ENCODE data around the gene BRIX1. TPM values are rescaled to one million over a fixed set of nuclear protein-coding genes. Genes with fewer than 3 reads are reported as not detected.

BRIX1 gene
- total RNA-seq, 1 experiment from 2014 or later, result 63.2 TPM

DNA sequence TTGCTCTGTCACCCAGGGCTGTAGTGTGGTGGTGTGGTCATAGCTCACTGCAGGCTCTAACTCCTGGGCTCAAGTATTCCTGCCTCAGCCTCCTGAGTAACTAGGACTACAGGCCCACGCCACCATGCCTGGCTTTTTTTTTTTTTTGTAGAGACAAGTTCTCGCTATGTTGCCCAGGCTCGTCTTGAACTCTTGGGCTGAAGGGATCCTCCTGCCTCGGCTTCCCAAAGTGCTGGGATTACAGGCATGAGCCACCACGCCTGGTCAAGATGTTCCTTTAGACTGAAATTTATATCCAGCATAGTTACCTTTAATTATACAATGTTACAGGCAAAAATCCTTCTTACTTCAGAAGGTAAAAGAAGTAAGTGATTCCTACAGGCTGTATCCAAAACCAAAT lies 12.3 kb downstream of the BRIX1 start:
- peaks cover 47% of the 10 kb centered on the region for H3K79me2 ChIP-seq (ENCODE audit: low read length)
- intact Hi-C loops (cut with micrococcal nuclease), result no loop called here
- POLR2A ChIA-PET (ENCODE audit: unreplicated experiment), result no interaction called here

GRCh38 chr5:34928267-34928666 lies 12.8 kb downstream of the BRIX1 start:
- ChIA-PET POLR2A (ENCODE audit: unreplicated experiment) (no interaction called here), CTCF (no interaction called here)
- Histone ChIP-seq H2AFZ (ENCODE audit: low read length) (no peak overlapping the region), H3F3A (ENCODE audit: low read length, unreplicated experiment) (peaks cover 19% of the 10 kb centered on the region), H3K4me1 (ENCODE audit: insufficient read depth, low read length) (peaks cover 30% of the 10 kb centered on the region), H3K27me3 (ENCODE audit: low read length) (no peaks in the 10 kb centered on the region), H3K4me2 (ENCODE audit: low read length) (peak overlapping the region; percentile 80; the same call in 1 of the 2 replicates), H3K9me2 (replicated peaks; ENCODE audit: low read length) (no peaks in the 10 kb centered on the region), H3K36me3 (ENCODE audit: low read depth, low read length) (peaks cover 33% of the 10 kb centered on the region), H3K9ac (ENCODE audit: low read length) (no peak overlapping the region), H3K9me3 (ENCODE audit: low read length) (no peaks in the 10 kb centered on the region), H4K20me1 (ENCODE audit: low read length) (peaks cover 26% of the 10 kb centered on the region), H3K79me2 (ENCODE audit: low read length) (peaks cover 52% of the 10 kb centered on the region), H3K4me3 (ENCODE audit: low read length) (no peak overlapping the region), H3K27ac (ENCODE audit: low read length) (no peak overlapping the region)
- intact Hi-C loops (cut with micrococcal nuclease), result no loop called here
- ATAC-seq (no peak), DNase-seq (no peak)
- TF ChIP-seq EZH2 (IDR thresholded peaks at IDR 0.05; ENCODE audit: low read length, unreplicated experiment) (no peak), EZH2phosphoT487 (IDR thresholded peaks at IDR 0.05; ENCODE audit: borderline replicate concordance, low read length) (no peak), CTCF (conservative IDR thresholded peaks at IDR 0.05; ENCODE audit: low read depth, low read length) (no peak)
- no TSS peak for BruUV-seq (replicated peaks)

More for the DNA sequence above, 12.3 kb downstream of the BRIX1 start:
- Histone ChIP-seq H3K36me3 (ENCODE audit: low read depth, low read length) (peaks cover 37% of the 10 kb centered on the region), H3F3A (ENCODE audit: low read length, unreplicated experiment) (peaks cover 23% of the 10 kb centered on the region), H3K9me3 (ENCODE audit: low read length) (no peaks in the 10 kb centered on the region), H3K4me3 (ENCODE audit: low read length) (no peak overlapping the region), H3K4me1 (ENCODE audit: insufficient read depth, low read length) (peaks cover 35% of the 10 kb centered on the region), H3K27me3 (ENCODE audit: low read length) (no peaks in the 10 kb centered on the region), H3K9me2 (replicated peaks; ENCODE audit: low read length) (no peaks in the 10 kb centered on the region), H4K20me1 (ENCODE audit: low read length) (peaks cover 27% of the 10 kb centered on the region), H3K9ac (ENCODE audit: low read length) (no peak overlapping the region), H3K4me2 (ENCODE audit: low read length) (no peak overlapping the region), H3K27ac (ENCODE audit: low read length) (no peak overlapping the region), H2AFZ (ENCODE audit: low read length) (no peak overlapping the region)
- TF ChIP-seq EZH2phosphoT487 (IDR thresholded peaks at IDR 0.05; ENCODE audit: borderline replicate concordance, low read length) (no peak), EZH2 (IDR thresholded peaks at IDR 0.05; ENCODE audit: low read length, unreplicated experiment) (no peak), CTCF (conservative IDR thresholded peaks at IDR 0.05; ENCODE audit: low read depth, low read length) (no peak)
- no peak for ATAC-seq
- no peak for DNase-seq
- CTCF ChIA-PET, result no interaction called here
- BruUV-seq (replicated peaks), result no TSS peak

DNA sequence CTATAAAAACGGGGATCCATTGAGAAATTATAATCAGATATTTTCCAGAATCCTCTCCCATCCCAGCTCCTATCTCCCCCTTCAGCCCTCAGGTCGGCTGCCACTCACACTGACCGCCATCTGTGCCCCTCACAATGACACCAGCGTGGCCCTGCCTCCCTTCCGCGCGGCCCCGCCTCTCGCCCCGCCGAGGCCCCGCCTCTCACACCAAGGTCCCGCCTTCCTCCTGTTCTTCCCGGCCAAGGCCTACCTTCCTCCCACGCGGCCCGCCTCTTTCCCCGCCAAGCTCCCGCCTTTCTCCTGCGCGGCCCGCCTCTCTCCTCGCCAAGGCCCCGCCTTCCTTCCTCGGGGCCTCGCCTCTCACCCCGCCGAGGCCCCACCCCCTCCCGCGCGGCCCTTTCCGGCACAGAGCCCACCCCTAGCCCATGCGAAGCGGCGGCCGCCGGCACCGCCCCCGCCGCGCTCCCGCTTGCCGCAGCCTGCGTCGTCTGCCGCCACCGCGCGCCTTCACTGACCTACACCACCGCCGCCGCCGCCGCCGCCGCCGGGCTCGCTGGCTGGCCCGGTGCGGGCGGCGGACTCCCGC lies 13.7 kb downstream of the BRIX1 start, which contains the start of gene DNAJC21:
Gene DNAJC21, plus strand, starts transcription at position 426 of the 586 bp plus-strand sequence. CDS start 261 bp downstream, outside the sequence.
- H3K27me3 ChIP-seq (ENCODE audit: low read length), result no peaks in the 10 kb centered on the region
- peaks cover 21% of the 10 kb centered on the region for H3K4me1 ChIP-seq (ENCODE audit: insufficient read depth, low read length)
- intact Hi-C loops (cut with micrococcal nuclease), result no loop called here
- H3K36me3 ChIP-seq (ENCODE audit: low read depth, low read length), result peaks cover 28% of the 10 kb centered on the region
- peak; percentile 97 for DNase-seq
- peak within 1 kb of the TSS; percentile 91 for H3K4me3 ChIP-seq (ENCODE audit: low read length)
- peaks cover 19% of the 10 kb centered on the region for H4K20me1 ChIP-seq (ENCODE audit: low read length)
- no peak for TF ChIP-seq EZH2phosphoT487 (IDR thresholded peaks at IDR 0.05; ENCODE audit: borderline replicate concordance, low read length)
- TF ChIP-seq EZH2 (IDR thresholded peaks at IDR 0.05; ENCODE audit: low read length, unreplicated experiment), result no peak
- TF ChIP-seq CTCF (conservative IDR thresholded peaks at IDR 0.05; ENCODE audit: low read depth, low read length), result no peak
- peak within 1 kb of the TSS; percentile 92 for H3K4me2 ChIP-seq (ENCODE audit: low read length)
- ChIA-PET CTCF (interaction anchor here (0.5 to 1.2 kb wide), 2 partner anchors 74 to 142 kb away, joined by 3 to 4 read pairs; no protein-coding TSS in a partner anchor), POLR2A (ENCODE audit: unreplicated experiment) (interaction anchor here (0.6 to 0.8 kb wide), 4 partner anchors 11 to 75 kb away, joined by 3 to 4 read pairs (median 4); no protein-coding TSS in a partner anchor)
- H3K9ac ChIP-seq (ENCODE audit: low read length), result peak within 1 kb of the TSS; percentile 76
- H3K27ac ChIP-seq (ENCODE audit: low read length), result peak within 1 kb of the TSS; percentile 48
- BruUV-seq (replicated peaks), result no TSS peak
- ATAC-seq, result peak; percentile 87
- H3K79me2 ChIP-seq (ENCODE audit: low read length), result peaks cover 56% of the 10 kb centered on the region
- H2AFZ ChIP-seq (ENCODE audit: low read length), result peak within 1 kb of the TSS; percentile 97
- H3F3A ChIP-seq (ENCODE audit: low read length, unreplicated experiment), result peaks cover 14% of the 10 kb centered on the region
- no peaks in the 10 kb centered on the region for H3K9me3 ChIP-seq (ENCODE audit: low read length)
- no peaks in the 10 kb centered on the region for H3K9me2 ChIP-seq (replicated peaks; ENCODE audit: low read length)
